Astrocyte of the spinal cord (primary cell): Measurements from ENCODE around the gene IL32.

Experiments used
- DNase-seq: peaks from one replicate; pipeline ENCODE4 v3.0.0; 2011; ENCODE audit warnings: low read depth, low spot score
- H3K4me3 ChIP-seq: 2 replicates; pipeline ENCODE4 v1.5.1; 2011; ENCODE audit warnings: low read depth, mild to moderate bottlenecking, low read length, moderate library complexity
- CTCF ChIP-seq: IDR thresholded peaks from 2 replicates; pipeline ENCODE4 v1.5.1; 2012; ENCODE audit warnings: low read depth, mild to moderate bottlenecking, low read length, inconsistent platforms
- in situ Hi-C: cut with HindIII; loops from 2 replicates; pipeline ENCODE4 v1.10.0; 2017; ENCODE audit warnings: low sequenced_read_pairs

IL32 gene

GRCh38 chr16:3059723-3060242 is 5.7 kb upstream of the IL32 start:
- in situ Hi-C loops = no loop called here
- DNase-seq = no peak
- no peak for TF ChIP-seq CTCF
- H3K4me3 ChIP-seq = peak overlapping the region; percentile 34

GRCh38 chr16:3060339-3061127 is 4.9 kb upstream of the IL32 start:
- DNase-seq = no peak
- in situ Hi-C loops = no loop called here
- no peak for TF ChIP-seq CTCF
- no peak overlapping the region for H3K4me3 ChIP-seq

GRCh38 chr16:3062553-3062952 is 2.9 kb upstream of the IL32 start:
- in situ Hi-C loops = no loop called here
- DNase-seq = no peak
- no peak overlapping the region for H3K4me3 ChIP-seq
- no peak for TF ChIP-seq CTCF

- H3K4me3 ChIP-seq = no peak overlapping the region
- TF ChIP-seq CTCF = no peak
- in situ Hi-C loops = no loop called here
- no peak for DNase-seq
Observed at GRCh38 chr16:3063625-3064386, 1.6 kb upstream of the IL32 start.

GRCh38 chr16:3065742-3066439 is 451 bp downstream of the IL32 start:
- in situ Hi-C loops = no loop called here
- H3K4me3 ChIP-seq = no peak overlapping the region
- DNase-seq = no peak
- no peak for TF ChIP-seq CTCF

GRCh38 chr16:3066440-3066748 is 954 bp downstream of the IL32 start:
- H3K4me3 ChIP-seq = no peak overlapping the region
- DNase-seq = no peak
- no peak for TF ChIP-seq CTCF
- in situ Hi-C loops = no loop called here
